GM23338 (cell line): ENCODE results near the gene ZEB1. TPM values are rescaled to one million over a fixed set of nuclear protein-coding genes. Genes with fewer than 3 reads are reported as not detected.

Source experiments
- ATAC-seq: fragments of 200-7000 bp; cut with Tn5 transposase; 3 replicates; pipeline ENCODE4 v1.9.1; 2020
- DNase-seq: peaks from one replicate; pipeline ENCODE4 v3.0.0-alpha.2; 2015; ENCODE audit warnings: low spot score
- H2AFZ ChIP-seq: fragments of 200-600 bp; sonication (generic); 2 replicates; pipeline ENCODE4 v1.8.0; 2016; ENCODE audit warnings: antibody characterized with exemption, mild to moderate bottlenecking, moderate library complexity
- H3F3A ChIP-seq: fragments of 200-600 bp; sonication (generic); replicated peaks from 2 replicates; pipeline ENCODE4 v1.8.0; 2017; ENCODE audit warnings: antibody characterized with exemption, mixed run types, low read depth
- H3K27ac ChIP-seq: fragments of 200-600 bp; sonication (generic); 2 replicates; pipeline ENCODE4 v1.6.1; 2016; ENCODE audit warnings: low read depth
- H3K27me3 ChIP-seq: fragments of 200-600 bp; sonication (generic); 2 replicates; pipeline ENCODE4 v1.8.0; 2016; ENCODE audit warnings: mild to moderate bottlenecking, mixed run types, moderate library complexity; ENCODE audit not compliant: insufficient read depth
- H3K36me3 ChIP-seq: fragments of 200-600 bp; sonication (generic); 2 replicates; pipeline ENCODE4 v1.8.0; 2016; ENCODE audit warnings: mild to moderate bottlenecking; ENCODE audit not compliant: insufficient read depth
- H3K4me1 ChIP-seq: fragments of 200-600 bp; sonication (generic); 2 replicates; pipeline ENCODE4 v1.8.0; 2016; ENCODE audit warnings: mild to moderate bottlenecking, moderate library complexity; ENCODE audit not compliant: insufficient read depth
- H3K4me2 ChIP-seq: fragments of 200-600 bp; sonication (generic); 2 replicates; pipeline ENCODE4 v1.7.1; 2017; ENCODE audit warnings: mixed run types
- H3K4me3 ChIP-seq: fragments of 200-600 bp; sonication (generic); 2 replicates; pipeline ENCODE4 v1.6.1; 2016; ENCODE audit warnings: mixed run types
- H3K79me2 ChIP-seq: fragments of 200-600 bp; sonication (generic); replicated peaks from 2 replicates; pipeline ENCODE4 v1.8.0; 2017; ENCODE audit warnings: mild to moderate bottlenecking; ENCODE audit not compliant: insufficient read depth
- H3K9me2 ChIP-seq: fragments of 200-600 bp; sonication (generic); 2 replicates; pipeline ENCODE4 v1.8.0; 2017; ENCODE audit not compliant: insufficient read depth
- H4K20me1 ChIP-seq: fragments of 200-600 bp; sonication (generic); replicated peaks from 2 replicates; pipeline ENCODE4 v1.8.0; 2017; ENCODE audit warnings: mild to moderate bottlenecking; ENCODE audit not compliant: insufficient read depth
- H3K27ac Mint-ChIP-seq: 2 replicates; pipeline ENCODE4 v1.8.0; 2020; ENCODE audit warnings: inconsistent platforms, mild to moderate bottlenecking, moderate library complexity, mixed read lengths
- H3K27me3 Mint-ChIP-seq: 3 replicates; pipeline ENCODE4 v1.8.0; 2022; ENCODE audit warnings: low read depth, mild to moderate bottlenecking, moderate library complexity, mixed read lengths, inconsistent platforms; ENCODE audit not compliant: insufficient read depth, poor library complexity
- H3K36me3 Mint-ChIP-seq: 3 replicates; pipeline ENCODE4 v1.8.0; 2021; ENCODE audit warnings: low read depth, mild to moderate bottlenecking, inconsistent platforms, moderate library complexity, mixed read lengths
- H3K4me1 Mint-ChIP-seq: 3 replicates; pipeline ENCODE4 v1.8.0; 2020; ENCODE audit warnings: mild to moderate bottlenecking, inconsistent platforms, mixed read lengths
- H3K4me3 Mint-ChIP-seq: 3 replicates; pipeline ENCODE4 v1.8.0; 2021; ENCODE audit warnings: moderate library complexity, mild to moderate bottlenecking, inconsistent platforms, mixed read lengths
- H3K9me3 Mint-ChIP-seq: 3 replicates; pipeline ENCODE4 v1.8.0; 2020; ENCODE audit warnings: moderate library complexity, mild to moderate bottlenecking, inconsistent platforms, mixed read lengths
- CREB1 ChIP-seq: fragments of 250-450 bp; sonication (Bioruptor Pico); IDR thresholded peaks from 2 replicates; pipeline ENCODE4 v1.5.0; 2020; ENCODE audit warnings: low read depth, mild to moderate bottlenecking, moderate library complexity
- EZH2phosphoT487 ChIP-seq: fragments of 200-600 bp; sonication (generic); IDR thresholded peaks from one replicate; pipeline ENCODE4 v1.8.1; 2018; ENCODE audit warnings: antibody characterized with exemption; ENCODE audit not compliant: unreplicated experiment
- NANOG ChIP-seq: IDR thresholded peaks from 2 replicates; pipeline ENCODE4 v1.6.1; 2016; ENCODE audit warnings: antibody characterized with exemption, borderline replicate concordance
- POLR2AphosphoS5 ChIP-seq: IDR thresholded peaks from 2 replicates; pipeline ENCODE4 v1.6.1; 2016; ENCODE audit warnings: antibody characterized with exemption, low read depth
- ZNF114 ChIP-seq: fragments of 250-450 bp; sonication (Bioruptor Pico); IDR thresholded peaks from 2 replicates; pipeline ENCODE4 v1.5.0; 2020; ENCODE audit warnings: mild to moderate bottlenecking, moderate library complexity
- polyA plus RNA-seq: library from polyadenylated mRNA; unstranded; fragments of >200 nt; fragmentation: Nextera tagmentation; extraction: Ambion mirVana; gene quantifications from 2 replicates; pipeline ENCODE4 v1.2.1, GENCODE V29; 2016
- total RNA-seq: library from RNA; depleted of rRNA; stranded (reverse); fragments of >200 nt; shearing (Covaris generic); gene quantifications from 2 replicates; pipeline ENCODE4 v1.2.3, GENCODE V29; 2014
- TF ChIP-seq, protein P1 (sequence below): IDR thresholded peaks from one replicate; pipeline ENCODE4 v1.6.1; 2018; ENCODE audit warnings: antibody characterized with exemption; ENCODE audit not compliant: unreplicated experiment
- TF ChIP-seq, protein P2 (sequence below): IDR thresholded peaks from 2 replicates; pipeline ENCODE4 v1.6.1; 2016; ENCODE audit warnings: antibody characterized with exemption
- TF ChIP-seq, protein P3 (sequence below): fragments of 250-450 bp; sonication (Bioruptor Pico); IDR thresholded peaks from 2 replicates; pipeline ENCODE4 v1.5.0; 2020; ENCODE audit warnings: mild to moderate bottlenecking, moderate library complexity

Gene ZEB1
- total and polyA plus RNA-seq, 2 experiments from 2014 or later: 0.16 to 0.45 TPM

DNA sequence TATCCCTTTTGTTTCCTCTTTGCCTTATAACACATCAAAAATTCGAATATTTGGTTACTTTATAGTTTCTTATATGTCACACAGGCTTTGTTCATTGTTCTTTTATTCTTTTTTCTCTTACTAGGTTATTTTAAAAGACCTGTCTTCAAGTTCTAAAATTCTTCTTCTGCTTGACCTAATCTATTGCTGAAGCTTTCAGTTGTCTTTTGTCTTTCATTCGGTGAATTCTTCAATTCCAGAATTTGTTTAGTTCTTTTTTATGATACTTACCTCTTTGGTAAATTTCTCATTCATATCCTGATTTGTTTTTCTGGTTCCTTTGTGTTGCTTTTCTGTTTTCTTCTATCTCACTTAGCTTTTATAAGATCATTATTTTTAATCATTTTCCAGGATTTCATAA is 188.4 kb downstream of the ZEB1 start (continued):
- TF ChIP-seq NANOG (no peak), POLR2AphosphoS5 (no peak), CREB1 (CRISPR knock-in tag) (no peak)
- TF ChIP-seq, protein P1, sequence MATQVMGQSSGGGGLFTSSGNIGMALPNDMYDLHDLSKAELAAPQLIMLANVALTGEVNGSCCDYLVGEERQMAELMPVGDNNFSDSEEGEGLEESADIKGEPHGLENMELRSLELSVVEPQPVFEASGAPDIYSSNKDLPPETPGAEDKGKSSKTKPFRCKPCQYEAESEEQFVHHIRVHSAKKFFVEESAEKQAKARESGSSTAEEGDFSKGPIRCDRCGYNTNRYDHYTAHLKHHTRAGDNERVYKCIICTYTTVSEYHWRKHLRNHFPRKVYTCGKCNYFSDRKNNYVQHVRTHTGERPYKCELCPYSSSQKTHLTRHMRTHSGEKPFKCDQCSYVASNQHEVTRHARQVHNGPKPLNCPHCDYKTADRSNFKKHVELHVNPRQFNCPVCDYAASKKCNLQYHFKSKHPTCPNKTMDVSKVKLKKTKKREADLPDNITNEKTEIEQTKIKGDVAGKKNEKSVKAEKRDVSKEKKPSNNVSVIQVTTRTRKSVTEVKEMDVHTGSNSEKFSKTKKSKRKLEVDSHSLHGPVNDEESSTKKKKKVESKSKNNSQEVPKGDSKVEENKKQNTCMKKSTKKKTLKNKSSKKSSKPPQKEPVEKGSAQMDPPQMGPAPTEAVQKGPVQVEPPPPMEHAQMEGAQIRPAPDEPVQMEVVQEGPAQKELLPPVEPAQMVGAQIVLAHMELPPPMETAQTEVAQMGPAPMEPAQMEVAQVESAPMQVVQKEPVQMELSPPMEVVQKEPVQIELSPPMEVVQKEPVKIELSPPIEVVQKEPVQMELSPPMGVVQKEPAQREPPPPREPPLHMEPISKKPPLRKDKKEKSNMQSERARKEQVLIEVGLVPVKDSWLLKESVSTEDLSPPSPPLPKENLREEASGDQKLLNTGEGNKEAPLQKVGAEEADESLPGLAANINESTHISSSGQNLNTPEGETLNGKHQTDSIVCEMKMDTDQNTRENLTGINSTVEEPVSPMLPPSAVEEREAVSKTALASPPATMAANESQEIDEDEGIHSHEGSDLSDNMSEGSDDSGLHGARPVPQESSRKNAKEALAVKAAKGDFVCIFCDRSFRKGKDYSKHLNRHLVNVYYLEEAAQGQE: no peak

DNA sequence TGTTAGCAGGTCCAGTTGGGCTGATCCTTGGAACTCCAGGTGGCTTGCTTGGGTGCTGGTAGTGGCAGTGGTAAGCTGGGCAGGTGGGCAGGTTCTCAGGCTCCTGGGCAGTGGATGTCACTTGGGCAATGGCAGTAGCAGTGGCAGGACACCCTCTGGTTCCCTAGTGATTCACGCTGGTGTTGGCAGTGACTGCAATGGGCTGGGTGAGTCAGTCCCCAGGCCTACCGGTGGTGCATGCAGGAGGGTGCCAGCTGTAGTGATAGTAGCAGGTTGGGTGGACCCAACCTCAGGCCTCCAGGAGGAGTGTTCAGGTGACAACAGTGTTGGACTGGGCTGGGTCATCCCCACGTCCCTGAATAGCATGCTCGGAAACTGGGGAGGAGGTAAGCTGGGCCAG is 189.2 kb downstream of the ZEB1 start:
- Histone ChIP-seq H2AFZ (no peak overlapping the region), H3K9me2 (no peaks in the 10 kb centered on the region; the same call in 1 of the 2 replicates), H3K79me2 (no peaks in the 10 kb centered on the region), H3K4me3 (no peak overlapping the region), H3K36me3 (peaks cover 11% of the 10 kb centered on the region; the same call in 1 of the 2 replicates), H3K27me3 (no peaks in the 10 kb centered on the region), H3K27ac (no peak overlapping the region), H3K4me2 (no peak overlapping the region), H4K20me1 (no peaks in the 10 kb centered on the region), H3K4me1 (no peaks in the 10 kb centered on the region), H3F3A (no peaks in the 10 kb centered on the region)
- Mint-ChIP-seq H3K36me3 (peaks cover 19% of the 10 kb centered on the region), H3K4me3 (no peak overlapping the region), H3K27ac (no peak overlapping the region), H3K9me3 (peaks cover 33% of the 10 kb centered on the region), H3K4me1 (peaks cover 2% of the 10 kb centered on the region; the same call in 1 of the 3 replicates), H3K27me3 (no peaks in the 10 kb centered on the region)
- DNase-seq (no peak), ATAC-seq (no peak)
- TF ChIP-seq, protein P2, sequence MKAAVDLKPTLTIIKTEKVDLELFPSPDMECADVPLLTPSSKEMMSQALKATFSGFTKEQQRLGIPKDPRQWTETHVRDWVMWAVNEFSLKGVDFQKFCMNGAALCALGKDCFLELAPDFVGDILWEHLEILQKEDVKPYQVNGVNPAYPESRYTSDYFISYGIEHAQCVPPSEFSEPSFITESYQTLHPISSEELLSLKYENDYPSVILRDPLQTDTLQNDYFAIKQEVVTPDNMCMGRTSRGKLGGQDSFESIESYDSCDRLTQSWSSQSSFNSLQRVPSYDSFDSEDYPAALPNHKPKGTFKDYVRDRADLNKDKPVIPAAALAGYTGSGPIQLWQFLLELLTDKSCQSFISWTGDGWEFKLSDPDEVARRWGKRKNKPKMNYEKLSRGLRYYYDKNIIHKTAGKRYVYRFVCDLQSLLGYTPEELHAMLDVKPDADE: no peak
- TF ChIP-seq ZNF114 (CRISPR knock-in tag) (no peak), EZH2phosphoT487 (no peak)
- TF ChIP-seq, protein P3, sequence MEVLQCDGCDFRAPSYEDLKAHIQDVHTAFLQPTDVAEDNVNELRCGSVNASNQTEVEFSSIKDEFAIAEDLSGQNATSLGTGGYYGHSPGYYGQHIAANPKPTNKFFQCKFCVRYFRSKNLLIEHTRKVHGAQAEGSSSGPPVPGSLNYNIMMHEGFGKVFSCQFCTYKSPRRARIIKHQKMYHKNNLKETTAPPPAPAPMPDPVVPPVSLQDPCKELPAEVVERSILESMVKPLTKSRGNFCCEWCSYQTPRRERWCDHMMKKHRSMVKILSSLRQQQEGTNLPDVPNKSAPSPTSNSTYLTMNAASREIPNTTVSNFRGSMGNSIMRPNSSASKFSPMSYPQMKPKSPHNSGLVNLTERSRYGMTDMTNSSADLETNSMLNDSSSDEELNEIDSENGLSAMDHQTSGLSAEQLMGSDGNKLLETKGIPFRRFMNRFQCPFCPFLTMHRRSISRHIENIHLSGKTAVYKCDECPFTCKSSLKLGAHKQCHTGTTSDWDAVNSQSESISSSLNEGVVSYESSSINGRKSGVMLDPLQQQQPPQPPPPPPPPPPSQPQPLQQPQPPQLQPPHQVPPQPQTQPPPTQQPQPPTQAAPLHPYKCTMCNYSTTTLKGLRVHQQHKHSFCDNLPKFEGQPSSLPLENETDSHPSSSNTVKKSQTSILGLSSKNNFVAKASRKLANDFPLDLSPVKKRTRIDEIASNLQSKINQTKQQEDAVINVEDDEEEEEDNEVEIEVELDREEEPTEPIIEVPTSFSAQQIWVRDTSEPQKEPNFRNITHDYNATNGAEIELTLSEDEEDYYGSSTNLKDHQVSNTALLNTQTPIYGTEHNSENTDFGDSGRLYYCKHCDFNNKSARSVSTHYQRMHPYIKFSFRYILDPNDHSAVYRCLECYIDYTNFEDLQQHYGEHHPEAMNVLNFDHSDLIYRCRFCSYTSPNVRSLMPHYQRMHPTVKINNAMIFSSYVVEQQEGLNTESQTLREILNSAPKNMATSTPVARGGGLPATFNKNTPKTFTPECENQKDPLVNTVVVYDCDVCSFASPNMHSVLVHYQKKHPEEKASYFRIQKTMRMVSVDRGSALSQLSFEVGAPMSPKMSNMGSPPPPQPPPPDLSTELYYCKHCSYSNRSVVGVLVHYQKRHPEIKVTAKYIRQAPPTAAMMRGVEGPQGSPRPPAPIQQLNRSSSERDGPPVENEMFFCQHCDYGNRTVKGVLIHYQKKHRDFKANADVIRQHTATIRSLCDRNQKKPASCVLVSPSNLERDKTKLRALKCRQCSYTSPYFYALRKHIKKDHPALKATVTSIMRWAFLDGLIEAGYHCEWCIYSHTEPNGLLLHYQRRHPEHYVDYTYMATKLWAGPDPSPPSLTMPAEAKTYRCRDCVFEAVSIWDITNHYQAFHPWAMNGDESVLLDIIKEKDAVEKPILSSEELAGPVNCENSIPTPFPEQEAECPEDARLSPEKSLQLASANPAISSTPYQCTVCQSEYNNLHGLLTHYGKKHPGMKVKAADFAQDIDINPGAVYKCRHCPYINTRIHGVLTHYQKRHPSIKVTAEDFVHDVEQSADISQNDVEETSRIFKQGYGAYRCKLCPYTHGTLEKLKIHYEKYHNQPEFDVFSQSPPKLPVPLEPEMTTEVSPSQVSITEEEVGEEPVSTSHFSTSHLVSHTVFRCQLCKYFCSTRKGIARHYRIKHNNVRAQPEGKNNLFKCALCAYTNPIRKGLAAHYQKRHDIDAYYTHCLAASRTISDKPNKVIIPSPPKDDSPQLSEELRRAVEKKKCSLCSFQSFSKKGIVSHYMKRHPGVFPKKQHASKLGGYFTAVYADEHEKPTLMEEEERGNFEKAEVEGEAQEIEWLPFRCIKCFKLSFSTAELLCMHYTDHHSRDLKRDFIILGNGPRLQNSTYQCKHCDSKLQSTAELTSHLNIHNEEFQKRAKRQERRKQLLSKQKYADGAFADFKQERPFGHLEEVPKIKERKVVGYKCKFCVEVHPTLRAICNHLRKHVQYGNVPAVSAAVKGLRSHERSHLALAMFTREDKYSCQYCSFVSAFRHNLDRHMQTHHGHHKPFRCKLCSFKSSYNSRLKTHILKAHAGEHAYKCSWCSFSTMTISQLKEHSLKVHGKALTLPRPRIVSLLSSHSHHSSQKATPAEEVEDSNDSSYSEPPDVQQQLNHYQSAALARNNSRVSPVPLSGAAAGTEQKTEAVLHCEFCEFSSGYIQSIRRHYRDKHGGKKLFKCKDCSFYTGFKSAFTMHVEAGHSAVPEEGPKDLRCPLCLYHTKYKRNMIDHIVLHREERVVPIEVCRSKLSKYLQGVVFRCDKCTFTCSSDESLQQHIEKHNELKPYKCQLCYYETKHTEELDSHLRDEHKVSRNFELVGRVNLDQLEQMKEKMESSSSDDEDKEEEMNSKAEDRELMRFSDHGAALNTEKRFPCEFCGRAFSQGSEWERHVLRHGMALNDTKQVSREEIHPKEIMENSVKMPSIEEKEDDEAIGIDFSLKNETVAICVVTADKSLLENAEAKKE: no peak
